Measurements from ENCODE around the gene GDPD5. TPM values are rescaled to one million over a fixed set of nuclear protein-coding genes. Genes with fewer than 3 reads are reported as not detected.
A peak's percentile ranks its signal among the peaks of the same experiment; 100 is the strongest.

Gene GDPD5
- total RNA-seq, 2 donors from 2014 or later, result 3.0 to 8.6 TPM

GRCh38 chr11:75450826-75451821 lies 74.6 kb downstream of the GDPD5 start:
- Histone ChIP-seq H3K36me3 (ENCODE audit: control insufficient read depth, insufficient read depth, low read length) (no peaks in the 10 kb centered on the region), H3K4me3 (ENCODE audit: low read length) (no peak overlapping the region), H3K27ac (ENCODE audit: low read depth, low read length) (no peak overlapping the region), H3K9ac (ENCODE audit: extremely low read depth, low read length, poor library complexity, severe bottlenecking) (no peak overlapping the region), H3K9me3 (ENCODE audit: control insufficient read depth, low read length) (no peaks in the 10 kb centered on the region), H3K4me1 (ENCODE audit: control insufficient read depth, insufficient read depth, low read length) (no peaks in the 10 kb centered on the region), H3K27me3 (ENCODE audit: control insufficient read depth, insufficient read depth, low read length, poor library complexity, severe bottlenecking) (no peaks in the 10 kb centered on the region)
- peaks cover 2% of the 10 kb centered on the region for H3K27me3 Mint-ChIP-seq (ENCODE audit: insufficient read depth)
- no peaks in the 10 kb centered on the region for H3K36me3 Mint-ChIP-seq (ENCODE audit: low read depth)
- TF ChIP-seq CTCF (conservative IDR thresholded peaks at IDR 0.05), result peak; percentile 98
- 75 to 81% methylated on average over 21 to 46 of the region's 46 CpGs for WGBS, 2 experiments (ENCODE audit: insufficient coverage in 1 of 2, insufficient read length in 1 of 2)
- no peak overlapping the region for H3K27ac Mint-ChIP-seq
- no peaks in the 10 kb centered on the region for H3K9me3 Mint-ChIP-seq
- H3K4me1 Mint-ChIP-seq, result no peaks in the 10 kb centered on the region
- H3K4me3 Mint-ChIP-seq, result no peak overlapping the region
- DNase-seq, result peak; percentile 92

GRCh38 chr11:75450236-75450635 lies 75.5 kb downstream of the GDPD5 start:
- Histone ChIP-seq H3K27me3 (ENCODE audit: control insufficient read depth, insufficient read depth, low read length, poor library complexity, severe bottlenecking) (no peaks in the 10 kb centered on the region), H3K27ac (ENCODE audit: low read depth, low read length) (no peak overlapping the region), H3K4me3 (ENCODE audit: low read length) (no peak overlapping the region), H3K4me1 (ENCODE audit: control insufficient read depth, insufficient read depth, low read length) (no peaks in the 10 kb centered on the region), H3K36me3 (ENCODE audit: control insufficient read depth, insufficient read depth, low read length) (no peaks in the 10 kb centered on the region), H3K9me3 (ENCODE audit: control insufficient read depth, low read length) (no peaks in the 10 kb centered on the region), H3K9ac (ENCODE audit: extremely low read depth, low read length, poor library complexity, severe bottlenecking) (no peak overlapping the region)
- H3K27me3 Mint-ChIP-seq (ENCODE audit: insufficient read depth), result peaks cover 2% of the 10 kb centered on the region
- H3K4me1 Mint-ChIP-seq, result no peaks in the 10 kb centered on the region
- H3K4me3 Mint-ChIP-seq, result no peak overlapping the region
- 93 to 100% methylated on average over 4 to 7 of the region's 7 CpGs for WGBS, 2 experiments (ENCODE audit: insufficient coverage in 1 of 2, insufficient read length in 1 of 2)
- H3K36me3 Mint-ChIP-seq (ENCODE audit: low read depth), result no peaks in the 10 kb centered on the region
- no peak for DNase-seq
- H3K9me3 Mint-ChIP-seq, result no peaks in the 10 kb centered on the region
- TF ChIP-seq CTCF (conservative IDR thresholded peaks at IDR 0.05), result no peak
- H3K27ac Mint-ChIP-seq, result no peak overlapping the region

DNA sequence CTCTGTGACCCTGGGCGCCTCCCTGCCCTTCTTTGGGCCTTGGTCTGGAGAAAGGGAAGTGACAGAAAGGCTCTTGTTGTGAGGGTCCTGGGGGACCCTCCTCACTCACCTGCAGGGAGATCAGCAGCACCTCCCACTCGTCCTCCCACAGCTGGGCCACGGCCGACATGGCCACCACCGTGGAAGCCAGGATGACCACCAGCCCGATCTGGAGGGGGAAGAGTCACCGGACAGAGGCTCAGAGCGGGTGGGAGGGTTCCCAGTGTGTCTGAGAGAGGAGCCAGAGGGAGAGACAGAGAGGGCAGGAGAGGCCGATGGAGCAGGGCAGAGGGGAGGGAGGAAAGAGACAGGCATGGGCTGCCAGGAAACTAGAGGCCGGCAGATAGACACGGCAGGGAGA lies 76.0 kb downstream of the GDPD5 start:
- no peaks in the 10 kb centered on the region for H3K9me3 ChIP-seq (ENCODE audit: control insufficient read depth, low read length)
- Mint-ChIP-seq H3K27me3 (ENCODE audit: insufficient read depth) (peaks cover 2% of the 10 kb centered on the region), H3K36me3 (ENCODE audit: low read depth) (no peaks in the 10 kb centered on the region), H3K27ac (no peak overlapping the region), H3K9me3 (no peaks in the 10 kb centered on the region), H3K4me3 (no peak overlapping the region), H3K4me1 (no peaks in the 10 kb centered on the region)
- no peaks in the 10 kb centered on the region for H3K36me3 ChIP-seq (ENCODE audit: control insufficient read depth, insufficient read depth, low read length)
- H3K27ac ChIP-seq (ENCODE audit: low read depth, low read length), result no peak overlapping the region
- H3K4me3 ChIP-seq (ENCODE audit: low read length), result no peak overlapping the region
- DNase-seq, result no peak
- H3K27me3 ChIP-seq (ENCODE audit: control insufficient read depth, insufficient read depth, low read length, poor library complexity, severe bottlenecking), result no peaks in the 10 kb centered on the region
- 89 to 94% methylated on average over 7 to 11 of the region's 11 CpGs for WGBS, 2 experiments (ENCODE audit: insufficient coverage in 1 of 2, insufficient read length in 1 of 2)
- H3K4me1 ChIP-seq (ENCODE audit: control insufficient read depth, insufficient read depth, low read length), result no peaks in the 10 kb centered on the region
- no peak overlapping the region for H3K9ac ChIP-seq (ENCODE audit: extremely low read depth, low read length, poor library complexity, severe bottlenecking)
- no peak for TF ChIP-seq CTCF (conservative IDR thresholded peaks at IDR 0.05)
